Breast epithelium (tissue), 3 donors: ENCODE measurements around the gene AKAP9.

Source experiments
- CTCF ChIP-seq, 3 donors: fragments of 450-650 bp; IDR thresholded peaks; one replicate each; pipeline ENCODE4 v1.5.1; 2016 to 2017; ENCODE audit warnings: antibody characterized with exemption in 3 of 3, mild to moderate bottlenecking in 3 of 3, moderate library complexity in 3 of 3
- POLR2A ChIP-seq: fragments of 450-650 bp; IDR thresholded peaks from one replicate; pipeline ENCODE4 v1.6.1; 2016; ENCODE audit warnings: antibody characterized with exemption, mild to moderate bottlenecking, moderate library complexity
- POLR2AphosphoS5 ChIP-seq, 3 donors: sonication (generic); formaldehyde crosslinking; IDR thresholded peaks; one replicate each; pipeline ENCODE4 v1.6.1; 2017; ENCODE audit warnings: antibody characterized with exemption in 3 of 3

- no peak for TF ChIP-seq POLR2A
- no peak for TF ChIP-seq CTCF (IDR thresholded peaks at IDR 0.05)
- TF ChIP-seq POLR2AphosphoS5 (IDR thresholded peaks at IDR 0.05) = no peak
Measured at GRCh38 chr7:92010215-92010614, 69.6 kb downstream of the AKAP9 start.
